DMS114 treated with DMSO at 0.1 percent for 48 hours (cell line): ENCODE results near the gene TMOD1.
"Not testable (repeated sequence)": the region's sequence is repeated elsewhere in the genome, so short reads cannot be mapped to it uniquely, and the experiment has no call there.

ENCODE experiments used
- DNase-seq: peaks from one replicate; lab custom pipeline; 2025; ENCODE audit not compliant: unreplicated experiment; lab: John Stamatoyannopoulos, UW

Gene TMOD1

DNA sequence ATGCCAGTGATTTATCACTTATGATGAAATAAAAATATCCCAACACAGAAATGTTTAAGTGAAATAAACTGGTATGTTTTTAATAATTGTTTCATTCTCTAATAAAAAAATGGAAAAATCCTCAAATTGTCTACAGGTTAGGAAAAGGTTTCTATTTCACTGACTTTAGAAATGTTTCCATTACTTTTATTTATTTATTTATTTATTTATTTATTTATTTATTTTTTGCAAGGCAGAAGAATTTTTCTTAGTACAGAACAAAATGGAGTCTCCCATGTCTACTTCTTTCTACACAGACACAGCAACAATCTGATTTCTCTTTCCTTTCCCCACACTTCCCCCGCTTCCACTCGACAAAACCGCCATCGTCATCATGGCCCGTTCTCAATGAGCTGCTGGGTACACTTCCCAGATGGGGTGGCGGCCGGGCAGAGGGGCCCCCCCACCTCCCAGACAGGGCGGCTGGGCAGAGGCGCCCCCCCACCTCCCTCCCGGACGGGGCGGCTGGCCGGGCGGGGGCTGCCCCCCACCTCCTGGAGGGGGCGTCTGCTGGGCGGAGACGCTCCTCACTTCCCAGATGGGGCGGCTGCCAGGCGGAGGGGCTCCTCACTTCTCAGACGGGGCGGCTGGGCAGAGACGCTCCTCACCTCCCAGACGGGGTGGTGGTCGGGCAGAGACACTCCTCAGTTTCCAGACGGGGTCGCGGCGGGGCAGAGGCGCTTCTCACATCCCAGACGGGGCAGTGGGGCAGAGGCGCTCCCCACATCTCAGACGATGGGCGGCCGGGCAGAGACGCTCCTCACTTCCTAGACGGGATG is 3.7 kb upstream of the TMOD1 start:
- DNase-seq = not testable (repeated sequence)

DNA sequence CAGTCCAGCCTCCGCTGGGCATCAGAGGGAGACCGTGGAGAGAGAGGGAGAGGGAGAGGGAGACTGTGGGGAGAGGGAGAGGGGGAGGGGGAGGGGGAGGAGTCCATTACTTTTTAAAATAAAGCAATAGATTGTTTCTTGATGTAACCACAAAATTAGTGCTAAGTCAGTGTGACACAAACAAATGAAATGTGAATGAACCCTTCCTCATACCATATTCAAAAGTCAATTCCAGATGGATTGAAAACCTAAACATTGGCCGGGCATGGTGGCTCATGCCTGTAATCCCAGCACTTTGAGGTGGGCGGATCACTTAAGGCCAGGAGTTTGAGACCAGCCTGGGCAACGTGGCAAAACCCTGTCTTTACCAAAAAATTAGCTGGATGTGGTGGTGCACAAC is 2.6 kb upstream of the TMOD1 start:
- not testable (repeated sequence) for DNase-seq

DNA sequence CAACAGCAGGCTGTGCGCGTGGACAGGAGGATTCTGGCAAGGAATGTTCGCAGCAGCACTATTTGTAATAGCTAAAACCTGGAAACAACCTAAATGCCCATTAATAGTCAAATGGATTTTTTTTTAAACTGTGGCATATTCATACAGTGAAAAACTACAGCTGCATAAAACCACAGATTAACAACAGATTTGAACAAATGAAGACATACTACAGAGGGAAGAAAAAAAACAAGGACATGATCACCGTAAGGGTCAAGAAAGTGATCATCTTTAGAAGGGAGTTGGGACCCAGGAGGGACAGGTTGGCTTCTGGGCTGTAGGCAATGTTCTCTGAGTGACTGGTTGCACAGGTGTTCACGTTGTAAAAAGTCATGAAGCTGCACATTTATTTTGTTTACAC is 1.2 kb upstream of the TMOD1 start:
- no peak for DNase-seq

DNA sequence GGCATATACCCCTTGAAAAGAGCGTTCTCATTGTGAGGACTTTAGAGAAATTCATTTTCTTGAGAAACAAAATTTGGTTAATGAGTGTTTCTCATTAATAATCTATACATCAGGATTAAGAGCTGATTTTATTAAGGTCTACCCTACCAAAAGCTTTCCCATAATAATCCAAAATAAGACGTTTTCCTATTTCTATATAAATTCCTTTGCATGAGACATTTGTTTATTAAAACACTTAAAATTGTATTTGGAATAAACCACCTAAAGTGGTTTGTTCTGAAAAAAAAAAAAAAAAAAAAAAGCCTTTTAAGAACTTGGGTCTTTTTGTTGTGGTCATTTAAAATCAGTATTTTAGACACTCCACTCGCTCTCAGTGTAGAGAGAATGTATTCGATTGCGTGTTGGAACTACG is 695 bp upstream of the TMOD1 start:
- no peak for DNase-seq

DNA sequence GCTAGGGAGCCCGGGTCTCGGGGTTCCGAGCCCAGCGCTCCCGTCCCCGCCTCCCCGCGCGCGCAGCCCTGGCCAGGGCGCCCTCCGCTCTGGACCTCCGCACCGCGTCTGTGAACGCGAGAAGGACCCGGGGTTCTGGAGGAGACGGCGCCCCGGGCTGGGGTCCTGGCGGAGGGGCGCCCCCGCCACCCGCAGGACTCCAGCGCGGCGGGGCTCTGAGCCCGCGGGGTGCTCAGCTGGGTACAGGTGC is 431 bp downstream of the TMOD1 start:
- DNase-seq = no peak

DNA sequence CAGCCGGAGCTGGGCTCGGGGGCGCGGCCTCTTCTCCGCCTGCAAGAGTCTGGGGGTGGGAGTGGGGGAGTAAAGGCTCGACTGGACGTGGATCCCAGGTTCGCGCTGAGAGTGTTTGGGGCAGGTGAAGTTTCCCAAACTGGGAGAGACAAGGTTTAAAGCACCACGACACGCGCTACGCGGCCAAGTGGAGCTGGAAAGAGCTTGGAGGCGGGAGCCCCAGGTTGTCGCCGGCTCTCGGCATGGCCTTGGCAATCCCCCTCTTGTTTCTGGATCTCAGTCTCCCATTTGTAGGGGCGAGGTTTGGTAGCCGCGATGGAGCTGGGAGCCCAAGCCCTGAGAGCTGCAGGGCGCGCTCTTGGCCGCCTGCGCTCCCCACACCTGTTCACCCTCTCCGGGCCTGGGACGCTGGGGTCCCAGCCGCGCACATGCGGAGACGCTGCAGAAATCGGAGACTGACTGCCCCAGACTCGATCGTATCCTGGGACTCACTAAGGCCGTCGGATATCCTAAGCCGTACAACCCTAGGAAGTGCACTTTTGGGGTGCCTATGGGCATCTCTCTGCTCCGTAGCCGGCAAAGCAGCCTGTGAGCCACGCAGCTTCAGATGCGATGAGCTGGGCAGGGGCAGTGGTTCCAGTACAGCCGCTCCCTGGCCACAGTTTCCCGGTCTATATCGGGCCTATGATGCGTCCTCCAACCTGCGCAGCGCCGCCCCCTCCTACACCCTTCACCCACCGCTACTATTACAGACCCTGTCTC is 937 bp downstream of the TMOD1 start:
- no peak for DNase-seq

DNA sequence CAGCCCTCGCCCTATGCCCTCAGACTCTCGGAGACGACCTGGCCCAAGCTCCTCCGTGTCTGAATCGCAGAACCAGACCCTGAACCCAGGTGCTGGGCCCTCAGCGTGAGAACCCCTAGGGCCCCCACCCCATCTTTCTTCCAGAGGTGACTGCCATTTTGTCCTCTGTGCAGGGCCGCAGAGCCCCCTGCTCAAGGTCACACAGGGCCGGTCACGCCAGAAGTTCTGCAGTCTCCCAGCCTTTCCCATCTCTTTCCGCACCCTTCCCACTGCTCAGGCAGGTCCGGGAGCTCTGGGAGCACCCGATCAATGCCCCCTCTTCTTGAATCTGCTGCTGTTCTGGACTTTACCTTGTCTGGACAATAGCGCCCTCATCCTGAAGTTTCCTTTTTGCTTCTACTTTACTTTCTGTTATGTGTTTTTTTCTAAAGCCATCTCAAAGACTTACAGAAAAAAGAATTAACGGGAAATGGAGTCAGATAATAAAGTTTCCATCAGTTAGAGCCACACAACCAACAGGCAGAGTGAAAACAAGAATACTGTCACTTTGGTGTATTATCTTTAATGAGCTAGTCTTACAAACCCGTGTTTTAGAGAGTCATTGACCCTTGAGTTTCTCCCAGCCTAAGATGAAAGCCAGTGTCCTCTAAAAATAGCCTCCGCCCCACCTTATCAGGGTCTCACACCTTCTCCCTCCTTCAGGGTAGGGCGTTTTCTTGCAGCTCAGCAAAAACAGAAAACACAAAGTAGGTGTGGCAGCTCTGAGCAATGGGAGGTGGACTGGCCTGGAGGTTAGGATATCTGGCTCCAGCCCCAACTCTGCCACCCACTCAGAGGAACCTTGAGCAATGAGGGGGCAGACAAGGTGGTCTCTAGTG is 1.8 kb downstream of the TMOD1 start:
- DNase-seq = no peak

DNA sequence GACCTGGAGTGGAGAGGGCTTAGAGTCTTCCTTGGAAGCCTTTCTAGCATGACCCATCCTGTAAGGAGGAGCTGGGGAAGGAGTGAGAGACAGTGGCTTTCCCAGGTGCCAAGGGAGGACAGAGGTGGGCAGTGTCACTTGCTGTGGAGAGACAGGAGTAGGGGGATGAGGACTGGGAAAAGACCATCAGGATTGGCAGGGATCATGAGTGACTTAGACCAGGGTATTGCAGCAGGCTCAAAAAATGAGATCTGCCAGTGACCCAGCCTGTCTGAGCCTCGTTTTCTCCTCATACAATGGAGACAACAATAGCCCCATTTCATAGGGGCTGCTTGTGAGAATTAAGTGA is 2.4 kb downstream of the TMOD1 start:
- no peak for DNase-seq

DNA sequence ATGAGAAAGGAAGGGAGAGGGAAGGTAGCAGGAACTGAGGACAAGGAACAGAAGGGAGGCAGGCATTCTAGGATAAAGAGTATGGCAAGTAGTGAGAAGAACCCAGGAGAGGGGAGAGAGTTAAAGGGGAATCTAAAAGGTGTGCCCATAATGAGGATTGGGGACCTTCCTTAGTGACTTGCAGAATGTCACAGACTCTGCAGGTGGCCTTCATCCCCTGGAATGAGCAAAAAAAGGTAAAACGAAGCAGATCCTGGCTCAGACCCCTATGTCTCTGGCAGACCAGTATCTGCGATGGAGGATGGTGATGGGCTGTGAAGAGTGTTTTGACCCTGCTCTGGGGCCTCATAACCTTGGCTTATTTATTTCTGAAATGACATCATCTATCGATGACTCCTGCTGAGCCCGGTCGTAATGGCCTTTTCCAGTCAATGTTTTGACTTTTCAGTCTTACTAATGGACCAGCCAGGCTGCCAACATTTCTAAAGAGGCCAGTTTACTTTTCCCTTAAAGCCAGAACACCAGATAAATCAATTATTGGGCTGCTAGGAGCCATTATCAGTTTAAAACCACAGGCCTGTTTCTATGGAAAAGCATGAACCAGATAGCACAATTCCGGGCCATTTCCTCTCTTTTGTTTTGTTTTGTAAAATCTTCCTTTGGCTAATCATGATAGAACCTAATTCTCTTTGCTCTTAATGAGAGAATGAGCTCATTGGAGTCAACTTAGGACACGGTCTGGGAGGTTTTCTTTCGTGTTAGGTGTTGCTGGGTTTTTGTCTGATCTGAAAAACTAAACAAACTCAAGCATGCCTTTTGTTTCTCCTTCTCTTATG is 3.1 kb downstream of the TMOD1 start:
- no peak for DNase-seq

DNA sequence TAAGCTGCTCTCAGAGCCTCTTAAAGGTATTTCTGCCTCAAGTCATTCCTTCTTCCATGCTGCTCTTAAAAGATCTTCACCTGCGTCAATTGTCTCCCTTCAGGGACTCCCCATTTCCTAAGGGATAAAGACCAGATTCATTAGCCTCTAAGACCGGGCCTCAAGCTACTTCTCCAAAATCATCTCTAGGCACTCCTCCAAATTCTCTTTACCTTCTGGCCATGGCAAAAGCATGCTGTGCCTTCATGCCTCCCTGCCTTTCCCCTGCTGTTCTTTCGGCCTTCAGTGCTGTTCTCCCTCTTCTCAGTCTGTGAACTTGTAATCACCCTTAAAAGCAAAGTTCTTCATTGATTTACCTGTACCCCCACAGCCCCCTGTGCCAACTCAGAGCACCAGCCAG is 4.4 kb downstream of the TMOD1 start:
- no peak for DNase-seq

DNA sequence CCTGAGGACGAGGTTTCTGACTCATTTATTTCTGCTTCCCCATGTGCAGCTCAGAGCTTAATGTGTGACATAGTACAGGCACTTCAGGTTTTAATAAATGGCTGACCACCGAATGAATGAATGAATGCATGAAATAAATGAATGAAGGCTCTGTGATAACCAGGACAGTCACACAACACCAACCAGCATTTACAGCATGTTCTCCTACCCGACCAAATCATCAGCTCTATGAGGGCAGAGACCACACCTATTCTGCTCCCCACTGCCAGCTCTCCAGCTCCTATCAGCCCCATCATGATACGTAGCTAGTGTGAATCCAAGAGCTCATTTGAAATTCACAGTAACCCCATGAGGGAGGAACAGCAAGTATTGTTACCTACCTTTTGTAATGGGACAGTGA is 4.8 kb downstream of the TMOD1 start:
- no peak for DNase-seq

DNA sequence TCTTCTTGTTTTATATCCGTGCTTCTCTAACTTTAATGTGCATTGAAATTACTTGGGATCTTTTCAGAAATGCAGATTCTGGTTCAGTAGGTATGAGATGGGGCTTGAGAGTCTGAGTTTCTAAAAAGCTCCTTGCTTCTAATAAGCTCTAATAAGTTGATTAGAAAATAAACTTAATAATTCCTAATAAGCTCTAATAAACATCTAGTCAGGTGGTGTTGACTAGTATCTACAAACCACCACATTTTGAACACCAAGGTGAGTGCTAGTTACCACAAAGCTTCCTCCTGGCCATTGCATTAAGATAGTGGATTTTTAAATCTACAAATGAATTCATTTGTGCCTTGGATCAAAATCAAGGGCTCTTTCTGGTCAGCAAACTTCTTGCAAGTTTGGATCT is 5.3 kb downstream of the TMOD1 start:
- no peak for DNase-seq

DNA sequence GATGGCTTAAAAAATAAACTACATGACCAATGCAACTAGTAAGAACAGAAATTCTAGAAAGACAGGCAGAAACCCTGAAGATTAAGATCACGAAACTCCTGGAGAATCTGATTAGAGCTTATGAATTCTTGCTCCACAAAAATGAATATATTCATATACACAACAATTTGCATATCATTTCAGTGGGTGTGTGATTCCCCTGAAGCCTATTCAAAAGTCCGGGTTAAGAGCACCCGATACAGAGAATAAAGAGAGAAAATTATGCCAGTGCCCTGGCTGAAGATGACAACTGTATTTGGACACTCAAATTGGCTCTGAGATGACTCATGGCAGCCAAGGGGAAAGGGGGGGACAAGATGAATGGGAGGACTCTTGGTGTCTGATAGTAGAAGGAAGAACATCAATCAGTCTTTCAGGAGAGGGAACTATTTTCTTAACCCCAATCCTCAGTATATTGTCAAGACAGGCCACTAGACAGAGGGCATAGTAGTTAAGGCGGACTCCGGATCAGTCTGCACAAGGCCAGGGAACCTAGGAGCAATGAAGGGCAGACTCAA is 6.0 kb downstream of the TMOD1 start:
- DNase-seq = no peak

DNA sequence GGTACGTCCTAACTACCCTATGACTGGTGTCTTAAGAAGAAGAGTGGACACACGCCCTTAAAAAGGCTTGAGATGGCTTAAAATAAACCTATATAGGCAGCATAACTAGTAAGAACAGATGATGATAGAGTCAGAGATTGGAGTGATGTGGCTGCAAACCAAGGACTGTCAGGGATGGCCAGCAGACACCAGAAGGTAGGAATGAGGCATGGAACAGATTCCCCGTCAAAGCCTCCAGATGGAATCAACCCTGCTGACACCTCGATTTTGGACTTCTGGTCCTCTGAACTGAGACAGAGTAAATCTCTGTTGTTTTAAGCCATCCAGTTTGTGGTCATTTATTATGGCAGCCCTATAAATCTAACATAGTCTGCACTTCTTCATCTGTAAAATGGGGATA is 7.4 kb downstream of the TMOD1 start:
- DNase-seq = no peak

DNA sequence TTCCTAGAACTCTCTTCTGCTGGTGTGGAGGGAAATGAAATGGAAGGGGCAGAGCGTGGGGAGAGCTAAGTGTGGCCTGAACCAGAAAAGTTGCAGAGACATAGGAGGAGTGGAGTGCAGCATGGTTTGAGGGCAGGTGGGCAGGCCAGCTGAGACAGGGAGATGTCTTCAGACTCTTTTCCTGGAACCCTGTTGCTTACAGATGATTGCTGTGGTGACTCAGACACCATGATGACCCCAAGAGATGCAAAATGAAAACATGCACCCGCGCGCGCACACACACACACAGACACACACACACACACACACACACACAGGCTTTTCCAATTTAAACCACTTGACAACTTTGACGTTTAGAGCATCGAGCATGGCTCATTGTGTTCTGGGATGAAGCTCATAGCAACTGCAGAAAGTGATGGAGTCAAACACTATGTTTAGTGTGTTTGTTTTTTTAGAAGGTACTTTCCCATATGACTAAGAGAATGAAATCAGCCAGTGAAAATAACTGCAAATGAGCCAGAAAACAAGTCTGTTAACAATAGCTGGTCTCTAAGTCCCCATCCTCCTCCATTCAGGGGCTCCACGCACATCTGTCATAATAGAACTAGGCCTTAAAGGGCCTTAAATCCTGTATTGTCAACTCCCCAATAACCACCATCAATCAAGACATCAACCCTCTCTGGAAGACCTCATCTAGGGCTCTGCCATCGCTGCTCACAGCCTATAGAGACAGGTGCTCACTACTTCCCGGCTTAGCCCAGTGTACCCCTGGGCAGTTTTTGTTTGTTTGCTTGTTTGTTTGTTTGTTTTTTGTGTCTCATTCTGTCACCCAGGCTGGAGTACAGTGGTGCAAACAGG is 9.6 kb downstream of the TMOD1 start:
- no peak for DNase-seq

DNA sequence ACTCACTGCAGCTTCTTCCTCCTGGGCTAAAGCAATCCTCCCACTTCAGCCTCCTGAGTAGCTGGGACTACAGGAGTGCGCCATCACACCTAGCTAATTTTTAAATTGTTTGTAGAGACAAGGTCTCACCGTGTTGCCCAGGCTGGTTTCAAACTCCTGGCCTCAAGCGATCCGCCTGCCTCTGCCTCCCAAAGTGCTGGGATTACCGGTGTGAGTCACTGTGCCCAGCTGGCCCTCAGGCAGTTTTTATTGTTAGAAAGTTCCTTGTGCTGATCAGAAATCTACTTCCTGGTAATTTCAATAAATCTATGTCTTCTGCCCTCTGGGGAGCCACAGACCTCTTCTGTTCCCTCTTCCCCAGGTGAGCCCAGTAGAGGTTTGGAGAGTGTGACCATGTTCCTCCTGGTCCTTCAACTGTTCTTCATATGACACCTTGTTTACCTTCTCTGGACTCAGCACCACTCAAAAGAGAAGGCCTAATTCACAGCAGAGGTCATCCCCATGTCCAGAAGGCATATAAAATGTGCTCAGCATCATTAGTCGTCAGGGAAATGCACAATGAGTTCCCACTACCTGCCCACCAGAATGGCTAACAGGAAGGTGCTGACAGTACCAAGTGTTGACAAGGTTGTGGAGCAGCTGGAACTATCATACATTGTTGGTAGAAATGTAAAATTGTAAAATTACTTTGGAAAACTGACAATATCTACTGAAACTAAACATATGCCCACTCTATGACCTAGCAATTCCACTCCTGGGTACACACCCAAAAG is 10.4 kb downstream of the TMOD1 start:
- DNase-seq = no peak

DNA sequence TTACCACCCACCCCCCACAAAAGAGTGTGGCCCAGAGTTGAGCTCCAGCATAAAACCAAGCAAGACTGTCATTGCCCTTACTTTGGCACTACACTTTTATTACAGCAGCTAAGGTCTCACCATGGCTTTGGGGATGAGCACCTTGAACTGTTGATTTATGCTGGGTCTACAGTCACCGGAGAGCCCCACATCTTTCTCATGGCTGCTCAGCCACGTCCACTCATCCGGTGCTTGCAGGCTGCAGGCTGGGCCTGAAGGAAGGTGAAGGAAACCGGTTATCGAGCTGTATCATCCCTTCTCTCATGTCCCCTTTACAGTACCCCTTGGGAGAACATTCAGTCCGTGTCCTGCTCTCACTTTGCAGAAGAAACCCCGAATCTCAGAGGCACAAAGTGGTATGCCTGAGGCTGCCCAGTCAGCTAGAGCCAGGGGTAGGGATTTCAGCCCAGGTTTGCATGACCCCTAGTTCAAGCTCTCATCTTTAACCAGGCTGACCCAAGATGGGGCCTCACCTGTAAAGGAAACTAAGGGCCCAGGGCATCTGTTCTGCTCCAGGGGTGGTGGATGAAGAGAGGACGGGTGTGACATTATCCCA is 11.6 kb downstream of the TMOD1 start:
- no peak for DNase-seq

DNA sequence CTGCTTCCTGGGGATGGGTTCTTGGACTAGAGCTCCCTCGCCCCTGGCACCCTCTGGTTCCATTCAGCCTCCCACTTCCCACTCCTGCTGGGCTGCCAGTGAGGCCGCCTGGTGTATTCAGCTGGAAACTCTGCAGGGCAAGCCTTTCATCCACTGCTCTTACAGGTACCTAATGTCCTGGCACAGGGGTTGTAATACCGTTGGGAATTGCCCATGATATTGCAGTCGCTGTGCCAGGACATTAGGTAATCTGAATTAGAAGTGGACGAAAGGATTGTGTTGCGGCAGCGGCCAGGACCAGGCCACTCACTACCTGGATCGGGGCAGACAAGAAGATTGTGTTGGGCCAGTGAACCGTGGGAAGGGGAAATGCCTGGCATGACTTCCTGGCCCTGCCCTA is 13.1 kb downstream of the TMOD1 start:
- DNase-seq = no peak

DNA sequence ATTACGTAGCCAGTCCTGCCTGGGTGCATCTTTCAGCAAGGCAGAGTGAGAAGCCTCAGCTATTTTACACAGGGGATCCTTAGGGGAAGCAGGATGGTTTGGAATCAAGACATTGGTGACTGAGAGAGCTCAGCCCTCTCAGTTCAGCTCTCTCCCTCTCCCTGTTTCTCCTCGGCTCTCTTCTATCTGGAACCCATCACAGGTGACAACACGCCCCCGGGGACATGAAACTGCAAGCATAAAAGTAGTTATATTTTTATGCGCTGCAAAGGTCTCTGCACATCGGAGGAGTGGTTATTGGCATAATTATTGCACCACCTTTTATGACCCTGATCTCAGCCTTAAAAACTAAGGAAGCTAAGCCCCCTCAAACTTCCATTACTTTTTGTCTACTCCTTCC is 14.2 kb downstream of the TMOD1 start:
- DNase-seq = no peak
